Loucy (cell line): ENCODE measurements around the gene LARP4B.

Source experiments
- H2AFZ ChIP-seq: fragments of 200-600 bp; sonication (generic); 2 replicates; pipeline ENCODE4 v1.6.0; 2016; ENCODE audit warnings: antibody characterized with exemption, mild to moderate bottlenecking, low read length, moderate library complexity
- H3F3A ChIP-seq: fragments of 200-600 bp; 2 replicates; pipeline ENCODE4 v1.6.0; 2016; ENCODE audit warnings: antibody characterized with exemption, low read depth, mild to moderate bottlenecking
- H3K27me3 ChIP-seq: fragments of 200-600 bp; sonication (generic); 2 replicates; pipeline ENCODE4 v1.6.1; 2014; ENCODE audit warnings: low read length, mild to moderate bottlenecking; ENCODE audit not compliant: insufficient read depth, poor library complexity, severe bottlenecking
- H3K36me3 ChIP-seq: fragments of 200-600 bp; sonication (generic); 2 replicates; pipeline ENCODE4 v1.6.1; 2016; ENCODE audit warnings: low read length; ENCODE audit not compliant: insufficient read depth
- H3K4me1 ChIP-seq: fragments of 200-600 bp; sonication (generic); 2 replicates; pipeline ENCODE4 v1.5.1; 2014; ENCODE audit warnings: low read length, mild to moderate bottlenecking; ENCODE audit not compliant: insufficient read depth, poor library complexity, severe bottlenecking
- H3K4me2 ChIP-seq: fragments of 200-600 bp; sonication (generic); 2 replicates; pipeline ENCODE4 v1.6.0; 2014; ENCODE audit warnings: antibody characterized with exemption, low read length, low read depth, mild to moderate bottlenecking; ENCODE audit not compliant: poor library complexity, severe bottlenecking
- H3K4me3 ChIP-seq: fragments of 200-600 bp; sonication (generic); 2 replicates; pipeline ENCODE4 v1.5.1; 2014; ENCODE audit warnings: low read length, mild to moderate bottlenecking, mixed read lengths; ENCODE audit not compliant: poor library complexity, severe bottlenecking
- H3K79me2 ChIP-seq: fragments of 200-600 bp; sonication (generic); 2 replicates; pipeline ENCODE4 v1.6.1; 2014; ENCODE audit warnings: low read length; ENCODE audit not compliant: insufficient read depth
- H3K9ac ChIP-seq: fragments of 200-600 bp; sonication (generic); 2 replicates; pipeline ENCODE4 v1.6.0; 2014; ENCODE audit warnings: mild to moderate bottlenecking, low read depth, low read length, moderate library complexity; ENCODE audit not compliant: poor library complexity, severe bottlenecking
- H3K9me2 ChIP-seq: fragments of 200-600 bp; sonication (generic); replicated peaks from 2 replicates; pipeline ENCODE4 v1.6.1; 2016; ENCODE audit warnings: low read depth, low read length, mixed read lengths
- H3K9me3 ChIP-seq: fragments of 200-600 bp; sonication (generic); 2 replicates; pipeline ENCODE4 v1.6.1; 2014; ENCODE audit warnings: mild to moderate bottlenecking, antibody characterized with exemption, low read length, low read depth; ENCODE audit not compliant: insufficient read depth
- H4K20me1 ChIP-seq: fragments of 200-600 bp; sonication (generic); 2 replicates; pipeline ENCODE4 v1.6.0; 2014; ENCODE audit warnings: antibody characterized with exemption, low read length, mild to moderate bottlenecking; ENCODE audit not compliant: insufficient read depth, poor library complexity, severe bottlenecking
- EZH2phosphoT487 ChIP-seq: fragments of 200-600 bp; IDR thresholded peaks from 2 replicates; pipeline ENCODE4 v1.6.1; 2018; ENCODE audit warnings: antibody characterized with exemption, mild to moderate bottlenecking, moderate library complexity, borderline replicate concordance
- TF ChIP-seq, protein P1 (sequence below): fragments of 200-600 bp; sonication (generic); conservative IDR thresholded peaks from 2 replicates; pipeline ENCODE4 v1.5.1; 2014; ENCODE audit warnings: mild to moderate bottlenecking, antibody characterized with exemption, low read length

LARP4B gene

DNA sequence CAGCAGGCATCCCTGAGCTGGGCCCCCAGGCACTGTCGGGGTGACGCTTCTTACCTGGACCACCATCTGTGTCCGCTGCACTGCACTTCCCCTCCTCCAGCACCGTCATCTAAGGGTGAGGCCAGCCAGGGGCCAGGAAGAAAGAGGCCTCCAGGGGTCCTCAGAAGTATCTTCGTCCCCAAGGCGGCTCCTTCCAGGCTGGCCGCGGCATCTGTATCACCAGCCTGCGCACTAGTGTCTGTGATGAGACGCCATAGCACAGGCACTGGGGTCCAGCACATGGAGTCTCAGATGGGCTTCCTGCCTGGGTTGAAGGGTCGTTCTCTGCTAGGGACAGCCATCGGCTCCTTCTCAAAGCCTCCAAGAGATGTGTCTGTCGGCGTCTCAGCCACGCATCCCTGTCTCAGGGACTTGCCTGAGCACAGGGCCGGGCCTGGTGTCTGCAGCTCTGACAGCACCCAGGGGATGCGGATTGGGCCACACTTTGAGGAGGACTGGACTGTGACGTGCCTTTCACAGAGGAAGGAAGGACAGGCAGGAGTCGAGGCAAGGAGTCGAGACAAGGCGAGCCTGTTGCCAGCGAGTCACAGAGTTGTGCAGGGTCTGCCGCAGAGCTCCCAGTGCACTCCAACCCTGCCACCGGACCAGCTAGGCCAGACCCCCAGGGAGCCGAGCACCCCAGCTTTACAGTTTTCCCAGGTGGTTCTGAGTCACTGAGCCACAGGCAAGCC is 140.5 kb downstream of the LARP4B start:
- Histone ChIP-seq H3K79me2 (no peaks in the 10 kb centered on the region), H2AFZ (no peak overlapping the region), H3K4me1 (no peaks in the 10 kb centered on the region), H3K27me3 (no peaks in the 10 kb centered on the region), H3K9me2 (no peaks in the 10 kb centered on the region), H3K9me3 (0 out of 2 replicates have a peak, but pooled peaks cover 2% of the 10 kb centered on the region), H3K36me3 (no peaks in the 10 kb centered on the region), H3K4me3 (no peak overlapping the region), H4K20me1 (no peaks in the 10 kb centered on the region), H3K9ac (no peak overlapping the region), H3F3A (no peaks in the 10 kb centered on the region), H3K4me2 (no peak overlapping the region)
- TF ChIP-seq EZH2phosphoT487 = no peak
- TF ChIP-seq, protein P1, sequence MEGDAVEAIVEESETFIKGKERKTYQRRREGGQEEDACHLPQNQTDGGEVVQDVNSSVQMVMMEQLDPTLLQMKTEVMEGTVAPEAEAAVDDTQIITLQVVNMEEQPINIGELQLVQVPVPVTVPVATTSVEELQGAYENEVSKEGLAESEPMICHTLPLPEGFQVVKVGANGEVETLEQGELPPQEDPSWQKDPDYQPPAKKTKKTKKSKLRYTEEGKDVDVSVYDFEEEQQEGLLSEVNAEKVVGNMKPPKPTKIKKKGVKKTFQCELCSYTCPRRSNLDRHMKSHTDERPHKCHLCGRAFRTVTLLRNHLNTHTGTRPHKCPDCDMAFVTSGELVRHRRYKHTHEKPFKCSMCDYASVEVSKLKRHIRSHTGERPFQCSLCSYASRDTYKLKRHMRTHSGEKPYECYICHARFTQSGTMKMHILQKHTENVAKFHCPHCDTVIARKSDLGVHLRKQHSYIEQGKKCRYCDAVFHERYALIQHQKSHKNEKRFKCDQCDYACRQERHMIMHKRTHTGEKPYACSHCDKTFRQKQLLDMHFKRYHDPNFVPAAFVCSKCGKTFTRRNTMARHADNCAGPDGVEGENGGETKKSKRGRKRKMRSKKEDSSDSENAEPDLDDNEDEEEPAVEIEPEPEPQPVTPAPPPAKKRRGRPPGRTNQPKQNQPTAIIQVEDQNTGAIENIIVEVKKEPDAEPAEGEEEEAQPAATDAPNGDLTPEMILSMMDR = no peak

DNA sequence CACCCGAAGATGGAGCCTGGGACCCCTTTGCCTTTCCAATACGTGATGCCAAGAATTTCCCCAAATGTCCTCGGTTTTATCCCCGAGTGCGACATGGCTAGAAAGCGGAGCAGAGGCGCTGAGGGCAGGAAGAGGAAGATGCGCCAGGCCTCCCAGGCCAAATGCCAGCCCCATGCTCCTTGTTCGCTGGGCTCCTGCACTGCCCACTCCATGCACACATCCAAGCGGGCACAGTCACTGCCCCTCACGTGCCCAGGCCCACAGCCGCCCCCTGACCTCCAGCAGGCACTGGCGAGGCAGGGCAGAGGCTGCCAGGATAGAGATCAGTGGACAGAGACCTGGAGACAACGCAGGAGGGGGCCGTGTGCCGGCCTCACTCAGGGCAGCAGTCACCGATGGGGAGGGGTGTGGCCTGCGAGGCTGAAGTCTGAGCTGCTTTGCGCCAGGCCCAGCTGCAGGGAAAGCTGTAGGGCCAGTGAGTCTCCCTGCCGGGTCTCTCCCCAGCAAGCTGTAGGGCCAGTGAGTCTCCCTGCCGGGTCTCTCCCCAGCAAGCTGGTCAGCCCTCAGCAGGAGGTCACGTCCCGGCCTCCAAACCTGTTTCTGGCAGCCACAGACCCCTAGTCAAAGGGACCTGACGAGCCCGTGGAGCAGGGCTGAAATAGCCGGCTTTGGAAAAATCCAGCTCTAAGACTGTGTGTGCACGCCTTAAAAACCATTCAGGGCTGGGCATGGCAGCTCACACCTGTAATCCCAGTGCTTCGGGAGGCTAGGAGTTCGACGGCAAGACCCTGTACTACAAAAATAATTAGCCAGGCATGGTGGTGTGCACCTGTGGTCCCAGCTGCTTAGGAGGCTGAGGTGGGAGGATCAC is 141.4 kb downstream of the LARP4B start:
- Histone ChIP-seq H3K9ac (no peak overlapping the region), H3K4me2 (no peak overlapping the region), H3K36me3 (no peaks in the 10 kb centered on the region), H3K9me3 (no peaks in the 10 kb centered on the region), H3F3A (no peaks in the 10 kb centered on the region), H4K20me1 (no peaks in the 10 kb centered on the region), H3K4me3 (no peak overlapping the region), H2AFZ (no peak overlapping the region), H3K9me2 (no peaks in the 10 kb centered on the region), H3K27me3 (no peaks in the 10 kb centered on the region), H3K79me2 (no peaks in the 10 kb centered on the region), H3K4me1 (no peaks in the 10 kb centered on the region)
- no peak for TF ChIP-seq EZH2phosphoT487
- TF ChIP-seq, protein P1 = no peak

GRCh38 chr10:788796-789748 is 142.4 kb downstream of the LARP4B start:
- no peaks in the 10 kb centered on the region for H3K9me3 ChIP-seq
- no peaks in the 10 kb centered on the region for H3F3A ChIP-seq
- H2AFZ ChIP-seq = no peak overlapping the region
- no peak overlapping the region for H3K4me3 ChIP-seq
- H4K20me1 ChIP-seq = no peaks in the 10 kb centered on the region
- no peaks in the 10 kb centered on the region for H3K9me2 ChIP-seq
- no peaks in the 10 kb centered on the region for H3K4me1 ChIP-seq
- H3K4me2 ChIP-seq = no peak overlapping the region
- no peak for TF ChIP-seq EZH2phosphoT487
- TF ChIP-seq, protein P1 = no peak
- H3K36me3 ChIP-seq = no peaks in the 10 kb centered on the region
- H3K27me3 ChIP-seq = no peaks in the 10 kb centered on the region
- H3K9ac ChIP-seq = no peak overlapping the region
- no peaks in the 10 kb centered on the region for H3K79me2 ChIP-seq
